HG02623 (cell line): ENCODE data around the gene CDH23.

Experiments
- ATAC-seq: cut with Tn5 transposase; IDR thresholded peaks from one replicate; pipeline ENCODE4 v1.9.1; 2021; ENCODE audit warnings: moderate library complexity; ENCODE audit not compliant: unreplicated experiment

Gene CDH23

GRCh38 chr10:71391701-71392100 is 5.0 kb upstream of the CDH23 start:
- no peak for ATAC-seq

- no peak for ATAC-seq
These were observed 4.4 kb upstream of the CDH23 start for GRCh38 chr10:71392292-71392691.

- ATAC-seq = no peak
These were observed 3.6 kb upstream of the CDH23 start for GRCh38 chr10:71392791-71393781.

GRCh38 chr10:71393841-71394475 is 2.8 kb upstream of the CDH23 start:
- ATAC-seq = no peak

- ATAC-seq = no peak
These were observed 1.7 kb upstream of the CDH23 start for GRCh38 chr10:71394926-71395562.

GRCh38 chr10:71395621-71396020 is 1.1 kb upstream of the CDH23 start:
- no peak for ATAC-seq

- ATAC-seq = no peak
These were observed 523 bp upstream of the CDH23 start for GRCh38 chr10:71396084-71396710.

- no peak for ATAC-seq
These were observed 834 bp downstream of the CDH23 start for GRCh38 chr10:71397296-71398212.

- ATAC-seq = no peak
These were observed 2.3 kb downstream of the CDH23 start for GRCh38 chr10:71398976-71399375.

- no peak for ATAC-seq
These were observed 3.2 kb downstream of the CDH23 start for GRCh38 chr10:71399946-71400345.

- no peak for ATAC-seq
These were observed 4.3 kb downstream of the CDH23 start for GRCh38 chr10:71401056-71401455.

- no peak for ATAC-seq
These were observed 5.3 kb downstream of the CDH23 start for GRCh38 chr10:71402005-71402404.

- no peak for ATAC-seq
These were observed 8.0 kb downstream of the CDH23 start for GRCh38 chr10:71404503-71405295.

- ATAC-seq = no peak
These were observed 10.2 kb downstream of the CDH23 start for GRCh38 chr10:71406878-71407277.

- ATAC-seq = no peak
These were observed 11.9 kb downstream of the CDH23 start for GRCh38 chr10:71408436-71409225.

GRCh38 chr10:71409516-71410104 is 12.9 kb downstream of the CDH23 start:
- no peak for ATAC-seq

- ATAC-seq = no peak
These were observed 16.9 kb downstream of the CDH23 start for GRCh38 chr10:71413581-71413980.

GRCh38 chr10:71414359-71414758 is 17.6 kb downstream of the CDH23 start:
- no peak for ATAC-seq
